CD14-positive monocyte (primary cell): ENCODE data around the gene NFRKB. TPM values are rescaled to one million over a fixed set of nuclear protein-coding genes. Genes with fewer than 3 reads are reported as not detected.
A peak's percentile ranks its signal among the peaks of the same experiment; 100 is the strongest.
"Not testable (repeated sequence)": the region's sequence is repeated elsewhere in the genome, so short reads cannot be mapped to it uniquely, and the experiment has no call there.

Source experiments
- DNase-seq, 3 donors: peaks; one replicate each; pipeline ENCODE4 v3.0.0-alpha.2; 2011 to 2022
- H2AFZ ChIP-seq: 2 replicates; pipeline ENCODE4 v1.6.0; 2012; ENCODE audit warnings: mild to moderate bottlenecking, low read depth, low read length, inconsistent platforms; ENCODE audit not compliant: insufficient read depth, poor library complexity, severe bottlenecking
- H3K27ac ChIP-seq, 2 donors: 1 replicate in 1 of 2; 2 replicates in 1 of 2; pipeline ENCODE4 v1.5.1; 2012 to 2013; ENCODE audit warnings: low read length in 2 of 2, control low read depth in 1 of 2, inconsistent platforms in 1 of 2, low read depth in 1 of 2, mild to moderate bottlenecking in 1 of 2
- H3K27me3 ChIP-seq, 2 donors: one replicate each; pipeline versions ENCODE4 v1.6.0 to v1.6.1; 2011 to 2013; ENCODE audit warnings: low read length in 2 of 2; ENCODE audit not compliant: control insufficient read depth in 2 of 2, insufficient read depth in 2 of 2
- H3K36me3 ChIP-seq, 2 donors: replicated peaks in 1 of 2; 1 replicate in 1 of 2; 2 replicates in 1 of 2; pipeline versions ENCODE4 v1.5.1 to v1.6.1; 2012 to 2013; ENCODE audit warnings: low read length in 2 of 2, control low read depth in 1 of 2, inconsistent platforms in 1 of 2, mild to moderate bottlenecking in 1 of 2; ENCODE audit not compliant: insufficient read depth in 2 of 2, control insufficient read depth in 1 of 2
- H3K4me1 ChIP-seq, 2 donors: 1 replicate in 1 of 2; 2 replicates in 1 of 2; pipeline versions ENCODE4 v1.5.1 to v1.6.1; 2012 to 2013; ENCODE audit warnings: low read length in 2 of 2, control low read depth in 1 of 2, inconsistent platforms in 1 of 2, mild to moderate bottlenecking in 1 of 2, moderate library complexity in 1 of 2; ENCODE audit not compliant: insufficient read depth in 2 of 2, control insufficient read depth in 1 of 2
- H3K4me2 ChIP-seq: replicated peaks from 2 replicates; pipeline ENCODE3; 2012; ENCODE audit warnings: low read length, moderate library complexity, mild to moderate bottlenecking; ENCODE audit not compliant: poor library complexity, severe bottlenecking; ENCODE audit errors: extremely low read depth
- H3K4me3 ChIP-seq, 3 experiments: fragments of 200-600 bp in 1 of 3; sonication (generic) in 1 of 3; replicated peaks in 1 of 3; 1 replicate in 2 of 3; 2 replicates in 1 of 3; pipeline ENCODE4 v1.5.1; 2011 to 2013; ENCODE audit warnings: low read length in 3 of 3, mild to moderate bottlenecking in 3 of 3, control low read depth in 2 of 3, low read depth in 2 of 3, inconsistent platforms in 1 of 3, moderate library complexity in 1 of 3
- H3K79me2 ChIP-seq: 2 replicates; pipeline ENCODE4 v1.6.0; 2012; ENCODE audit warnings: mild to moderate bottlenecking, control low read depth, inconsistent platforms, low read length, moderate library complexity; ENCODE audit not compliant: insufficient read depth
- H3K9ac ChIP-seq: 2 replicates; pipeline ENCODE4 v1.6.0; 2017; ENCODE audit warnings: low read length, mild to moderate bottlenecking; ENCODE audit not compliant: insufficient read depth, poor library complexity, severe bottlenecking
- H3K9me3 ChIP-seq, 2 donors: replicated peaks in 1 of 2; 1 replicate in 1 of 2; 2 replicates in 1 of 2; pipeline versions ENCODE4 v1.5.1 to v1.6.1; 2012 to 2013; ENCODE audit warnings: low read length in 2 of 2, control low read depth in 1 of 2; ENCODE audit not compliant: control insufficient read depth in 1 of 2, insufficient read depth in 1 of 2
- H4K20me1 ChIP-seq: 2 replicates; pipeline ENCODE4 v1.6.0; 2012; ENCODE audit warnings: mild to moderate bottlenecking, low read length, control low read depth, moderate library complexity; ENCODE audit not compliant: insufficient read depth
- H3K27ac Mint-ChIP-seq, 7 donors: one replicate each; pipeline ENCODE4 v1.8.0; 2020; ENCODE audit warnings: mild to moderate bottlenecking in 7 of 7, mixed read lengths in 7 of 7, moderate library complexity in 6 of 7, inconsistent platforms in 2 of 7
- H3K27me3 Mint-ChIP-seq, 3 donors: one replicate each; pipeline ENCODE4 v1.8.0; 2021 to 2022; ENCODE audit warnings: low read depth in 3 of 3, mild to moderate bottlenecking in 3 of 3, mixed read lengths in 3 of 3, moderate library complexity in 3 of 3, inconsistent platforms in 1 of 3
- H3K36me3 Mint-ChIP-seq, 2 donors: one replicate each; pipeline ENCODE4 v1.8.0; 2020; ENCODE audit warnings: mixed read lengths in 2 of 2, inconsistent platforms in 1 of 2, mild to moderate bottlenecking in 1 of 2
- H3K4me1 Mint-ChIP-seq: one replicate; pipeline ENCODE4 v1.8.0; 2020; ENCODE audit warnings: mild to moderate bottlenecking, mixed read lengths
- H3K4me3 Mint-ChIP-seq, 2 donors: one replicate each; pipeline ENCODE4 v1.8.0; 2020; ENCODE audit warnings: mild to moderate bottlenecking in 2 of 2, mixed read lengths in 2 of 2, moderate library complexity in 1 of 2
- H3K9me3 Mint-ChIP-seq, 7 donors: one replicate each; pipeline ENCODE4 v1.8.0; 2020 to 2022; ENCODE audit warnings: mixed read lengths in 7 of 7, mild to moderate bottlenecking in 6 of 7, moderate library complexity in 6 of 7, inconsistent platforms in 2 of 7
- WGBS: methylation state at CpG from one replicate; pipeline ENCODE4 v1.1.5; 2013; ENCODE audit warnings: missing lambda C conversion rate; ENCODE audit not compliant: insufficient coverage; 5-methylcytosine and 5-hydroxymethylcytosine counted together
- intact Hi-C, 2 donors: fragments of 100-400 bp; cut with micrococcal nuclease; formaldehyde crosslinking; loops; one replicate each; pipeline versions ENCODE4 v1.15.0 to v1.15.1; 2023
- polyA plus RNA-seq, 3 donors: library from polyadenylated mRNA; depleted of rRNA in 1 of 3; unstranded in 2 of 3; stranded (reverse) in 1 of 3; fragments of 300-500 nt in 2 of 3; fragments of >200 nt in 1 of 3; fragmentation: Illumina TruSeq in 2 of 3; gene quantifications; 1 replicate in 2 of 3; 2 replicates in 1 of 3; pipeline ENCODE4 v1.2.3, GENCODE V29; 2012 to 2021
- TF ChIP-seq, protein P1 (sequence below): fragments of 200-600 bp; IDR thresholded peaks from one replicate; pipeline ENCODE4 v1.8.0; 2022; ENCODE audit warnings: antibody characterized with exemption, mild to moderate bottlenecking

The NFRKB gene
- polyA plus RNA-seq, 3 donors, result 5.8 to 25.6 (median 9.1) TPM

DNA sequence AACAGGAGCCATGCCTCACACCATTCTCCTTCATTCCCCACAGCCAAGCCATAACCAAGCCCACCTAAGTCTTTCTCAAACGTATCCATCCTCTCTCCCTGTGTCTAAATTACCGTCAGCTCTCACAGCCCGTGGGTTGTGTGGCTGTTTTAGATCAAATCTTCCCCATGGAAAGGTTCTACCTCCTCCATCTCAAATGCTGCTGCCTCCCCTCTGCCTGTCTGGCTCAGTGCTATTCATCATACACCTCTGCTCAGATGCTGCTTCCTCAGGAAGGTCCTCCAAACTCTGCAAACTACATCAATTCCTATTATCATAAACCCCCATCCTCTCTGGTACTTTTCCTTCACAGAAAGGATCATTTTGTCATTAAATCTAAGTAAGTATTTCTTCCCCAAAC, 15.1 kb downstream of the NFRKB start:
- H3K36me3 ChIP-seq, result peaks cover 96 to 100% of the 10 kb centered on the region in 2 donors
- H3K9ac ChIP-seq, result no peak overlapping the region
- WGBS, result 94% methylated on average over 3 of the region's 3 CpGs
- H3K79me2 ChIP-seq, result no peaks in the 10 kb centered on the region
- intact Hi-C loops, result no loop called here
- no peak for DNase-seq
- H4K20me1 ChIP-seq, result no peaks in the 10 kb centered on the region
- Mint-ChIP-seq H3K27ac (peak overlapping the region in 1 of 7 donors; percentile 9), H3K4me1 (no peaks in the 10 kb centered on the region), H3K4me3 (no peak overlapping the region), H3K27me3 (no peaks in the 10 kb centered on the region), H3K9me3 (peaks cover 0 to 2% (median 0%) of the 10 kb centered on the region in 7 donors), H3K36me3 (peaks cover 95 to 100% of the 10 kb centered on the region in 2 donors)
- no peaks in the 10 kb centered on the region for H3K9me3 ChIP-seq
- no peaks in the 10 kb centered on the region for H3K4me1 ChIP-seq
- H3K4me3 ChIP-seq, result no peak overlapping the region
- no peak overlapping the region for H3K4me2 ChIP-seq
- TF ChIP-seq, protein P1, sequence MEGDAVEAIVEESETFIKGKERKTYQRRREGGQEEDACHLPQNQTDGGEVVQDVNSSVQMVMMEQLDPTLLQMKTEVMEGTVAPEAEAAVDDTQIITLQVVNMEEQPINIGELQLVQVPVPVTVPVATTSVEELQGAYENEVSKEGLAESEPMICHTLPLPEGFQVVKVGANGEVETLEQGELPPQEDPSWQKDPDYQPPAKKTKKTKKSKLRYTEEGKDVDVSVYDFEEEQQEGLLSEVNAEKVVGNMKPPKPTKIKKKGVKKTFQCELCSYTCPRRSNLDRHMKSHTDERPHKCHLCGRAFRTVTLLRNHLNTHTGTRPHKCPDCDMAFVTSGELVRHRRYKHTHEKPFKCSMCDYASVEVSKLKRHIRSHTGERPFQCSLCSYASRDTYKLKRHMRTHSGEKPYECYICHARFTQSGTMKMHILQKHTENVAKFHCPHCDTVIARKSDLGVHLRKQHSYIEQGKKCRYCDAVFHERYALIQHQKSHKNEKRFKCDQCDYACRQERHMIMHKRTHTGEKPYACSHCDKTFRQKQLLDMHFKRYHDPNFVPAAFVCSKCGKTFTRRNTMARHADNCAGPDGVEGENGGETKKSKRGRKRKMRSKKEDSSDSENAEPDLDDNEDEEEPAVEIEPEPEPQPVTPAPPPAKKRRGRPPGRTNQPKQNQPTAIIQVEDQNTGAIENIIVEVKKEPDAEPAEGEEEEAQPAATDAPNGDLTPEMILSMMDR, result no peak
- no peaks in the 10 kb centered on the region for H3K27me3 ChIP-seq
- no peak overlapping the region for H2AFZ ChIP-seq
- H3K27ac ChIP-seq, result no peak overlapping the region

DNA sequence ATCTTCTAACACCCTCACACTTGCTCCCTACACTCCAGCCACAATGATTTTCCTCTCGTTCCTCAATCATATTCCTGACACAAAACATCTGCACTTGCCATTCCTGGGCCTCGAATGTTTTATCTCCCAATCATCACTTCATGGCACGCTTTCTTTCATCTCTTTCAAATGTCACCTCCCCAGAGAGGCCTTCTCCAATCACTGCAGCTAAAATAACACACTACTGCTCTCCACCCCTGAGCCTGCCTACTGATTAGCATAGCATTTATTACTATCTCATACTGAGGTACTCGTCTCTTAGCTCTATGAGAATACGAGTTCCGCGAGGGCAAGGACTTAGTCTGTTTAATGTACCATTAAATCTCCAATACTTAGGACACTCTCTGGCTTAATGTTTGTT, 23.5 kb downstream of the NFRKB start:
- intact Hi-C loops, result no loop called here
- Mint-ChIP-seq H3K4me3 (no peak overlapping the region), H3K27ac (no peak overlapping the region), H3K36me3 (peaks cover 91 to 100% of the 10 kb centered on the region in 2 donors), H3K9me3 (no peaks in the 10 kb centered on the region), H3K4me1 (peaks cover under 1% of the 10 kb centered on the region), H3K27me3 (no peaks in the 10 kb centered on the region)
- no peaks in the 10 kb centered on the region for H4K20me1 ChIP-seq
- TF ChIP-seq, protein P1, result no peak
- H3K27me3 ChIP-seq, result no peaks in the 10 kb centered on the region
- H3K9ac ChIP-seq, result no peak overlapping the region
- H2AFZ ChIP-seq, result no peak overlapping the region
- no peak overlapping the region for H3K4me3 ChIP-seq
- no peaks in the 10 kb centered on the region for H3K9me3 ChIP-seq
- H3K4me2 ChIP-seq, result no peak overlapping the region
- 98% methylated on average over 3 of the region's 7 CpGs for WGBS
- H3K27ac ChIP-seq, result no peak overlapping the region
- no peak for DNase-seq
- H3K79me2 ChIP-seq, result no peaks in the 10 kb centered on the region
- H3K4me1 ChIP-seq, result no peaks in the 10 kb centered on the region
- peaks cover 82 to 100% of the 10 kb centered on the region in 2 donors for H3K36me3 ChIP-seq

DNA sequence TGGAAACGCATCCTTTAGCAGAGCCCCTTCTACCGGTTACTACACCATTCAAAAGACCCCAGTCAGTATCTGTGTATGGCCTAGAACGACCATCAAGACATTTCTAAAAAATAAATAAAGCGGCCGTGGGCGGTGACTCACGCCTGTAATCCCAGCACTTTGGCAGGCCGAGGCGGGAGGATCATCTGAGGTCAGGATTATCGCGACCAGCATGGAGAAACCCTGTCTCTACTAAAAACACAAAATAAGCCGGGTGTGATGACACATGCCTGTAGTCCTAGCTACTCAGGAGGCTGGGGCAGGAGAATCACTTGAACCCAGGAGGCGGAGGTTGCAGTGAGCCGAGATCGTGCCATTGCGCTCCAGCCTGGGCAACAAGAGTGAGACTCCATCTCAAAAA, 26.8 kb downstream of the NFRKB start:
- not testable (repeated sequence) for H2AFZ ChIP-seq, H3K4me1 Mint-ChIP-seq, H3K4me3 Mint-ChIP-seq, H3K27ac ChIP-seq, H3K4me1 ChIP-seq, H3K4me3 ChIP-seq, H3K27me3 ChIP-seq, H4K20me1 ChIP-seq, H3K9me3 Mint-ChIP-seq, H3K27me3 Mint-ChIP-seq, H3K9ac ChIP-seq, DNase-seq, H3K9me3 ChIP-seq, H3K79me2 ChIP-seq, H3K4me2 ChIP-seq
- Mint-ChIP-seq H3K36me3 (peaks cover 90 to 100% of the 10 kb centered on the region in 2 donors), H3K27ac (peak overlapping the region in 1 of 7 donors; percentile 33)
- WGBS, result 92% methylated on average over 8 of the region's 16 CpGs
- peaks cover 80 to 100% of the 10 kb centered on the region in 2 donors for H3K36me3 ChIP-seq
- intact Hi-C loops, result loop anchor here in 1 of 2 donors (5.0 kb wide), 1 partner anchor 524 kb away; no protein-coding TSS in a partner anchor
